Liver (tissue), 10 donors: ENCODE results near the gene FOXA2. TPM values are rescaled to one million over a fixed set of nuclear protein-coding genes. Genes with fewer than 3 reads are reported as not detected.

Experiments used
- DNase-seq: peaks from one replicate; pipeline ENCODE4 v3.0.0-alpha.2; 2017; ENCODE audit warnings: low spot score
- H3K27ac ChIP-seq, 2 donors: one replicate each; pipeline ENCODE4 v1.7.0; 2013; ENCODE audit warnings: inconsistent platforms in 2 of 2, low read length in 2 of 2, control low read depth in 1 of 2, low read depth in 1 of 2, mild to moderate bottlenecking in 1 of 2
- H3K27me3 ChIP-seq, 4 donors: one replicate each; pipeline versions ENCODE4 v1.6.1 to v1.7.0; 2013; ENCODE audit warnings: low read length in 3 of 4, inconsistent platforms in 1 of 4, mild to moderate bottlenecking in 1 of 4, moderate library complexity in 1 of 4; ENCODE audit not compliant: control insufficient read depth in 4 of 4, insufficient read depth in 4 of 4
- H3K36me3 ChIP-seq, 4 donors: one replicate each; pipeline versions ENCODE4 v1.6.1 to v1.7.0; 2013; ENCODE audit warnings: low read length in 3 of 4, mild to moderate bottlenecking in 3 of 4, low read depth in 1 of 4, moderate library complexity in 1 of 4; ENCODE audit not compliant: control insufficient read depth in 4 of 4, insufficient read depth in 3 of 4
- H3K4me1 ChIP-seq, 4 donors: one replicate each; pipeline versions ENCODE4 v1.6.1 to v1.7.0; 2013; ENCODE audit warnings: low read length in 3 of 4, mild to moderate bottlenecking in 3 of 4, moderate library complexity in 1 of 4; ENCODE audit not compliant: control insufficient read depth in 4 of 4, insufficient read depth in 4 of 4
- H3K4me3 ChIP-seq, 3 donors: one replicate each; pipeline versions ENCODE4 v1.6.1 to v1.7.0; 2013; ENCODE audit warnings: low read length in 3 of 3, control low read depth in 1 of 3, low read depth in 1 of 3, mild to moderate bottlenecking in 1 of 3
- H3K9ac ChIP-seq, 2 donors: one replicate each; pipeline ENCODE4 v1.7.0; 2013; ENCODE audit warnings: low read length in 2 of 2, mild to moderate bottlenecking in 2 of 2, moderate library complexity in 2 of 2, control low read depth in 1 of 2, low read depth in 1 of 2
- H3K9me3 ChIP-seq, 4 donors: one replicate each; pipeline versions ENCODE4 v1.6.1 to v1.7.0; 2013; ENCODE audit warnings: low read length in 3 of 4; ENCODE audit not compliant: control insufficient read depth in 4 of 4
- CTCF ChIP-seq: fragments of 150-350 bp; IDR thresholded peaks from 2 replicates; pipeline ENCODE4 v1.5.1; 2017; ENCODE audit warnings: improper control_type of control experiment, low read depth, low read length; ENCODE audit not compliant: missing input control
- EGR1 ChIP-seq, 2 donors: IDR thresholded peaks; 2 replicates each; pipeline ENCODE4 v1.6.1; 2016 to 2018; ENCODE audit warnings: antibody characterized with exemption in 2 of 2, low read depth in 2 of 2
- FOXA1 ChIP-seq: IDR thresholded peaks from 2 replicates; pipeline ENCODE4 v1.6.1; 2016; ENCODE audit warnings: antibody characterized with exemption
- FOXA2 ChIP-seq: IDR thresholded peaks from 2 replicates; pipeline ENCODE4 v1.6.1; 2016; ENCODE audit warnings: antibody characterized with exemption
- GABPA ChIP-seq, 2 donors: IDR thresholded peaks in 1 of 2; conservative IDR thresholded peaks in 1 of 2; 2 replicates each; pipeline ENCODE4 v1.6.1; 2016; ENCODE audit warnings: antibody characterized with exemption in 2 of 2, mild to moderate bottlenecking in 1 of 2, moderate library complexity in 1 of 2
- HNF4A ChIP-seq, 2 donors: conservative IDR thresholded peaks; 2 replicates each; pipeline ENCODE4 v1.6.1; 2016; ENCODE audit warnings: antibody characterized with exemption in 2 of 2, mild to moderate bottlenecking in 2 of 2
- HNF4G ChIP-seq: IDR thresholded peaks from 2 replicates; pipeline ENCODE4 v1.6.1; 2016; ENCODE audit warnings: antibody characterized with exemption
- JUND ChIP-seq, 2 donors: IDR thresholded peaks; 2 replicates each; pipeline ENCODE4 v1.6.1; 2016; ENCODE audit warnings: antibody characterized with exemption in 2 of 2
- RAD21 ChIP-seq, 2 donors: IDR thresholded peaks; 2 replicates each; pipeline ENCODE4 v1.6.1; 2016; ENCODE audit warnings: antibody characterized with exemption in 2 of 2, mild to moderate bottlenecking in 2 of 2
- RXRA ChIP-seq, 2 donors: IDR thresholded peaks; 2 replicates each; pipeline ENCODE4 v1.6.1; 2017 to 2018; ENCODE audit warnings: antibody characterized with exemption in 2 of 2, mild to moderate bottlenecking in 1 of 2
- SP1 ChIP-seq: IDR thresholded peaks from 2 replicates; pipeline ENCODE4 v1.6.1; 2018; ENCODE audit warnings: antibody characterized with exemption, mild to moderate bottlenecking
- TAF1 ChIP-seq: conservative IDR thresholded peaks from 2 replicates; pipeline ENCODE4 v1.6.1; 2016; ENCODE audit warnings: antibody characterized with exemption, mild to moderate bottlenecking
- YY1 ChIP-seq: IDR thresholded peaks from 2 replicates; pipeline ENCODE4 v1.6.1; 2016; ENCODE audit warnings: antibody characterized with exemption, mild to moderate bottlenecking
- ZBTB33 ChIP-seq: IDR thresholded peaks from 2 replicates; pipeline ENCODE4 v1.6.1; 2016; ENCODE audit warnings: antibody characterized with exemption
- WGBS: extraction: QIAGEN DNeasy Blood & Tissue Kit; methylation state at CpG from one replicate; pipeline ENCODE4 v1.1.7; 2013; 5-methylcytosine and 5-hydroxymethylcytosine counted together
- polyA plus RNA-seq, 2 donors: library from polyadenylated mRNA; stranded (reverse) in 1 of 2; unstranded in 1 of 2; fragments of 200-250 nt in 1 of 2; fragments of >200 nt in 1 of 2; fragmentation: Nextera tagmentation in 1 of 2; extraction: Ambion mirVana in 1 of 2; gene quantifications; one replicate each; pipeline versions ENCODE4 v1.2.1 to v1.2.3, GENCODE V29; 2013 to 2015
- small RNA-seq: library from RNA; depleted of rRNA; stranded (forward); fragments of <200 nt; gene quantifications from one replicate; pipeline ENCODE3, GENCODE V24; 2014
- total RNA-seq, 2 donors: library from RNA; depleted of rRNA; stranded (reverse); fragments of >200 nt; gene quantifications; one replicate each; pipeline ENCODE4 v1.2.3, GENCODE V29; 2014
- TF ChIP-seq, protein P1 (sequence below): IDR thresholded peaks from 2 replicates; pipeline ENCODE4 v1.6.1; 2016; ENCODE audit warnings: antibody characterized with exemption, mild to moderate bottlenecking
- TF ChIP-seq, protein P2 (sequence below): IDR thresholded peaks from 2 replicates; pipeline ENCODE4 v1.6.1; 2016; ENCODE audit warnings: antibody characterized with exemption
- TF ChIP-seq, protein P3 (sequence below): IDR thresholded peaks from 2 replicates; pipeline ENCODE4 v1.6.1; 2016; ENCODE audit warnings: antibody characterized with exemption
- donor health status: healthy.
- donor health status: healthy.
- donor health status: healthy.
- donor health status: healthy.
- donor health status: healthy.

The FOXA2 gene
- total and polyA plus RNA-seq, 4 donors, result 5.2 to 12.7 (median 11.1) TPM

- TF ChIP-seq ZBTB33 (no peak), FOXA2 (no peak)
Measured at GRCh38 chr20:22531756-22532155, 52.6 kb downstream of the FOXA2 start (continued).

- 79% methylated on average over 8 of the region's 8 CpGs for WGBS
- no peak overlapping the region for H3K9ac ChIP-seq
- peaks cover 0 to 19% (median 16%) of the 10 kb centered on the region in 4 donors for H3K4me1 ChIP-seq
- no peaks in the 10 kb centered on the region for H3K9me3 ChIP-seq
- H3K4me3 ChIP-seq, result no peak overlapping the region
- no peaks in the 10 kb centered on the region for H3K27me3 ChIP-seq
- H3K27ac ChIP-seq, result no peak overlapping the region
- no peak for DNase-seq
- H3K36me3 ChIP-seq, result no peaks in the 10 kb centered on the region
- TF ChIP-seq YY1 (no peak), JUND (IDR thresholded peaks at IDR 0.05) (no peak), ZBTB33 (no peak), TAF1 (no peak), HNF4G (no peak), FOXA1 (no peak), HNF4A (conservative IDR thresholded peaks at IDR 0.05) (no peak), CTCF (no peak), FOXA2 (no peak), EGR1 (IDR thresholded peaks at IDR 0.05; ENCODE audit: low read depth in 2 of 2) (no peak), SP1 (no peak), RXRA (IDR thresholded peaks at IDR 0.05) (no peak), RAD21 (IDR thresholded peaks at IDR 0.05) (no peak), GABPA (IDR thresholded peaks at IDR 0.05 in 1 of 2, conservative IDR thresholded peaks at IDR 0.05 in 1 of 2) (no peak)
- TF ChIP-seq, protein P1, sequence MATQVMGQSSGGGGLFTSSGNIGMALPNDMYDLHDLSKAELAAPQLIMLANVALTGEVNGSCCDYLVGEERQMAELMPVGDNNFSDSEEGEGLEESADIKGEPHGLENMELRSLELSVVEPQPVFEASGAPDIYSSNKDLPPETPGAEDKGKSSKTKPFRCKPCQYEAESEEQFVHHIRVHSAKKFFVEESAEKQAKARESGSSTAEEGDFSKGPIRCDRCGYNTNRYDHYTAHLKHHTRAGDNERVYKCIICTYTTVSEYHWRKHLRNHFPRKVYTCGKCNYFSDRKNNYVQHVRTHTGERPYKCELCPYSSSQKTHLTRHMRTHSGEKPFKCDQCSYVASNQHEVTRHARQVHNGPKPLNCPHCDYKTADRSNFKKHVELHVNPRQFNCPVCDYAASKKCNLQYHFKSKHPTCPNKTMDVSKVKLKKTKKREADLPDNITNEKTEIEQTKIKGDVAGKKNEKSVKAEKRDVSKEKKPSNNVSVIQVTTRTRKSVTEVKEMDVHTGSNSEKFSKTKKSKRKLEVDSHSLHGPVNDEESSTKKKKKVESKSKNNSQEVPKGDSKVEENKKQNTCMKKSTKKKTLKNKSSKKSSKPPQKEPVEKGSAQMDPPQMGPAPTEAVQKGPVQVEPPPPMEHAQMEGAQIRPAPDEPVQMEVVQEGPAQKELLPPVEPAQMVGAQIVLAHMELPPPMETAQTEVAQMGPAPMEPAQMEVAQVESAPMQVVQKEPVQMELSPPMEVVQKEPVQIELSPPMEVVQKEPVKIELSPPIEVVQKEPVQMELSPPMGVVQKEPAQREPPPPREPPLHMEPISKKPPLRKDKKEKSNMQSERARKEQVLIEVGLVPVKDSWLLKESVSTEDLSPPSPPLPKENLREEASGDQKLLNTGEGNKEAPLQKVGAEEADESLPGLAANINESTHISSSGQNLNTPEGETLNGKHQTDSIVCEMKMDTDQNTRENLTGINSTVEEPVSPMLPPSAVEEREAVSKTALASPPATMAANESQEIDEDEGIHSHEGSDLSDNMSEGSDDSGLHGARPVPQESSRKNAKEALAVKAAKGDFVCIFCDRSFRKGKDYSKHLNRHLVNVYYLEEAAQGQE, result no peak
- TF ChIP-seq, protein P2, sequence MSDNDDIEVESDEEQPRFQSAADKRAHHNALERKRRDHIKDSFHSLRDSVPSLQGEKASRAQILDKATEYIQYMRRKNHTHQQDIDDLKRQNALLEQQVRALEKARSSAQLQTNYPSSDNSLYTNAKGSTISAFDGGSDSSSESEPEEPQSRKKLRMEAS, result no peak
- TF ChIP-seq, protein P3, sequence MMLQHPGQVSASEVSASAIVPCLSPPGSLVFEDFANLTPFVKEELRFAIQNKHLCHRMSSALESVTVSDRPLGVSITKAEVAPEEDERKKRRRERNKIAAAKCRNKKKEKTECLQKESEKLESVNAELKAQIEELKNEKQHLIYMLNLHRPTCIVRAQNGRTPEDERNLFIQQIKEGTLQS, result no peak
Measured at GRCh38 chr20:22531056-22531615, 53.2 kb downstream of the FOXA2 start.

Small RNA genes within 50 kb of the gene (small RNA-seq; reads per million reads assigned to genes)
- gene LINC00261, result 1.1 reads per million, percentile 79 among the genes with 10 or more reads in this experiment
